PC-3 (cell line): ENCODE measurements around the gene SEC14L6.

Experiments used
- CTCF ChIP-seq: fragments of 300-600 bp; sonication (generic); conservative IDR thresholded peaks from 2 replicates; pipeline ENCODE4 v1.5.1; 2017; ENCODE audit warnings: antibody characterized with exemption, low read depth, mild to moderate bottlenecking, low read length
- EZH2phosphoT487 ChIP-seq: fragments of 300-600 bp; sonication (generic); IDR thresholded peaks from 2 replicates; pipeline ENCODE4 v1.6.1; 2018; ENCODE audit warnings: mild to moderate bottlenecking, antibody characterized with exemption, low read length, borderline replicate concordance

- no peak for TF ChIP-seq CTCF
- TF ChIP-seq EZH2phosphoT487, result no peak
Observed at GRCh38 chr22:30483169-30483568, 63.4 kb downstream of the SEC14L6 start.
